AG08396 (cell line): ENCODE results near the gene VAV3.
"Not testable (repeated sequence)": the region's sequence is repeated elsewhere in the genome, so short reads cannot be mapped to it uniquely, and the experiment has no call there.

Source experiments
- DNase-seq: peaks from one replicate; pipeline ENCODE4 v3.0.0; 2012; ENCODE audit warnings: low spot score, mixed read lengths

Gene VAV3

GRCh38 chr1:107739651-107740050 lies 225.3 kb downstream of the VAV3 start:
- DNase-seq, result no peak

GRCh38 chr1:107739201-107739600 lies 225.8 kb downstream of the VAV3 start:
- no peak for DNase-seq

- not testable (repeated sequence) for DNase-seq
These were observed 231.6 kb downstream of the VAV3 start for GRCh38 chr1:107733401-107733800.

- DNase-seq, result no peak
These were observed 237.1 kb downstream of the VAV3 start for GRCh38 chr1:107727866-107728265.

GRCh38 chr1:107726860-107727259 lies 238.1 kb downstream of the VAV3 start:
- no peak for DNase-seq

DNA sequence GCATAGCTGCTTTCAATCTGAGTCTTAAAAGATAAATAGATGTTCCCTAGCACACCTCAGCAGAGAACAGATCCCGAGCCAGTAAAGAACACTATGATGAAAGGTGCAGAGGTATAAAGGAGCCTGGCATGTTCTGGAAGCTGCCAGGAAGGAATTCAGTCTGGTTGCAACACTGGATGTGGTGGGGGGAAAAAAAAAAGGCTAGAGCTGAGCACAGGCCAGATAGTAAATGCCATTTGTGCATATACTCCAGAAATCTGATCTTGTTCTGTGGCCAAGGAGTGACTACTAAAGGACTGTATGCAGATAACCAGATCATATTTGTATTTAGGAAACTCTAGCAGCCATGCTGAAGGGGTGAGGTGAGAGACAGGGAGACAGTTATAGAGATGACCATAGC lies 240.3 kb downstream of the VAV3 start:
- DNase-seq, result no peak

DNA sequence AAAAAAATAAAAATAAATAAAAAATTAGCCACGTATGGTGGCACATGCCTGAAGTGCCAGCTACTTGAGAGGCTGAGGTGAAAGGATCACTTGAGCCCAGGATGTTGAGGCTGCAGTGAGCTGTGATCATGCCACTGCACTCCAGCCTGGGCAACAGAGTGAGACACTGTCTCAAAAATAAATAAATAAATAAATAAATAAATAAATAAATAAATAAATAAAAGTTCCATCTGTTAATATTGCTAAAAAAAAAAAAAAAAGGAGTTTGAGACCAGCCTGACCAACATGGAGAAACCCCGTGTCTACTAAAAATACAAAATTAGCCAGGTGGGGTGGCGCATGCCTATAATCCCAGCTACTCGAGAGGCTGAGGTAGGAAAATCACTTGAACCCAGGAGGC lies 244.8 kb downstream of the VAV3 start:
- not testable (repeated sequence) for DNase-seq

GRCh38 chr1:107710005-107710404 lies 255.0 kb downstream of the VAV3 start:
- DNase-seq, result no peak

- no peak for DNase-seq
These were observed 257.9 kb downstream of the VAV3 start for GRCh38 chr1:107707111-107707510.

DNA sequence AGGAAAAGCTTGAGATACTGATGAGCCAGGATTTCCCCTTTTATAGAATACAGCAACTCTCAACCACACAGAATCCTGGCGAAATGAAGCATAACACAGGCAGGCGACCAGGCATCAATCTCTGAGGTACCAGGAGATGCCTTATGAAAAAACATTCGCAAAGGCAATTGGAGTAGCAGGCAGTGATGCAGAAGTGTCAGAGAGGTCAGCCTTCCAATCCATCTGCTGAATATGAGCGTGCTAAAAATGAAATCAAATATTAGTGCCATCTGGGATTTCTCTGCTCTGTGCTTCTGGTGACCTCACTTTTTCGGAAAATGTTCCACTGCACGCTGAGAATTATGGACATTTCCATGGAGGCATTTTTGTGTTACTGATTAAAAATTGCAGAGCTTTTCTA lies 258.8 kb downstream of the VAV3 start:
- no peak for DNase-seq

DNA sequence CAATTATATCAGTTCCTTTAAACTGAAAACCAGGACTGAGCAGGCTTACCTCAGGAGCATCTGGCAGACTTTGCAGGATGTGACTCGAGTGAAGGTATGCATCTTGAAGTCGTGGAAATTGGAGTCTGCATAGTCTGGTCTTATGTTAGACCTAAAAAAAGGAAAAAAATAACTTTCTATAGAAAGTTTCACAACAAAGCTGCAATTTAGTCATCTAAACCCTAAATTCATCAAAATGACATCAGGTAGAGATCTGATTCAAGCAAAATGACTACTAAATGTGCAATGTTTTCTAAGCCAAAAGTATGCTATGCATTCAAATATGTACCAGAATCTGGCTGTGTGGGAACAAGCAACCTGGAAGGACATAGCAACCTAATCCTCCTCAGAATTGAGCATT lies 260.1 kb downstream of the VAV3 start:
- no peak for DNase-seq

DNA sequence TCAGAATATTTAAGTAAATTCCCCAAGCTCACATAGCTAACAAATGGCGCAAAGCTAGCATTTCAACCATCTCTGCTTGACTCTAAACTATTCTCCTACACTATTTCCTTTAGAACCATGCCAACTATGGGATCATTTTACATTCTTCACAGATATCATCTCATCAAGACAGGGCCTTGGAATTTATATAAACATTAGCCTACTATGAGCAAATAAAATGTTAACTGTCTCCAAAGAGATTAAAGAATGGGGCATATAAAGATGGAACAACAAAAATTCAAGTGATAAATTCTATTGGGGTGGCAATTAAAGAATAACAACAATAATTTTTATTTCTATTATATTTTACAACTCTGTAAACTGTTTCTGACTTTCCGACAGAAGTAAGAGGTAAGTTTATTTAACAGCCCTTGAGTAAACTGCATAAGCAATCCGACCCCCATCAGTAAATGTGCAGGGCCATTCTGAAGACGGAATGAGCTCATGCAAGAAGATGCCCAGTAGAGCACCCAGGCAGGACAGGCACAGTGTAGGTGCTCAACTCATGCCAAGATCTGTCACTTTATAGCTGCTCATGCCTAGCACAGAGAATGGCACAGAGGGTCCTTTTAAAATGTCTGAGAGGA lies 261.9 kb downstream of the VAV3 start:
- DNase-seq, result no peak

DNA sequence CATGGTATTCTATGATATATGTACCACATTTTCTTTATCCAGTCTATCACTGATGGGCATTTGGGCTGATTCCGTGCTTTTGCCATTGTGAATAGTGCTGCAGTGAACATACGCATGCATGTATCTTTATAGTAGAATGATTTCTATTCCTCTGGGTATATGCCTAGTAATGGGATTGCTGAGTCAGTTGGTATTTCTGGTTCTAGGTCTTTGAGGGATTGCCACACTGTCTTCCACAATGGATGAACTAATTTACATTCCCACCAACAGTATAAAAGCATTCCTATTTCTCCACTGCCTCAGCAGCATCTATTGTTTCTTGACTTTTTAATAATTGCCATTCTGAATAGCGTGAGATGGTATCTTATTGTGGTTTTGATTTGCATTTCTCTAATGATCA lies 264.3 kb downstream of the VAV3 start:
- not testable (repeated sequence) for DNase-seq

DNA sequence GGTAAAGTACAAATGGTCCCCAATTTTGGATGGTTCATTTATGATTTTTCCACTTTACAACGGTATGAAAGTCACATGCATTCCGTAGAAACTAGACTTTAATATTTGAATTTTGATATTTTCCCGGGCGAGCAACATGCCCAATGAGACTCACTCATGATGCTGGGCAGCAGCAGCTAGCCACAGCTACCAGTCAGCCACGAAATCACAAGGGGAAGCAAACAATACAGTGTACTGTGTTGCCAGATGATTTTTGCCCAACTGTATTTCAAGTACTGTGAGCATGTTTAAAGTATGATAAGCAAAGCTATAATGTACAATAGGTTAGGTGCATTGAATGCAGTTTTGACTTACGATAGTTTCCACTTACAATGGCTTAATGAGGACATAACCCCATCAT lies 266.8 kb downstream of the VAV3 start:
- DNase-seq, result no peak

DNA sequence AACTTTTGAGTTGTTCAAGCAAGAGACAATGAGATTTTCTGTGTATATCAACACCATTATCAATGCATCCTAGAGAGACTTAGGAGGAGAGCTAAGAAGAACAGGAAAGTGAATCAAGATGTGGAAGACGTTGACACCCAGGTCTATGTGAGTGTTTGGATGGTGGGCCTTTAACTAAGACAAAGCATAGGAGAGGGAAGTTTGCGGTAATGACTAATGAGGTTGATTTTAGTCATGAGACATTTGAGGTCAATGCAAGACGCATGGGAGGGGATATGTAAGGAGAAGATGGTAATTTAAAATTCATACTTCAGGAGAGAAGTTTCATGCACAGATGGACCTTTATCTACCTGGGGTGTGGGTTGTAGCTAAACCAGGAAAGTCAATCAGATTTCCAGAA lies 269.6 kb downstream of the VAV3 start:
- DNase-seq, result no peak

- DNase-seq, result no peak
These were observed 272.2 kb downstream of the VAV3 start for GRCh38 chr1:107692580-107693345.

DNA sequence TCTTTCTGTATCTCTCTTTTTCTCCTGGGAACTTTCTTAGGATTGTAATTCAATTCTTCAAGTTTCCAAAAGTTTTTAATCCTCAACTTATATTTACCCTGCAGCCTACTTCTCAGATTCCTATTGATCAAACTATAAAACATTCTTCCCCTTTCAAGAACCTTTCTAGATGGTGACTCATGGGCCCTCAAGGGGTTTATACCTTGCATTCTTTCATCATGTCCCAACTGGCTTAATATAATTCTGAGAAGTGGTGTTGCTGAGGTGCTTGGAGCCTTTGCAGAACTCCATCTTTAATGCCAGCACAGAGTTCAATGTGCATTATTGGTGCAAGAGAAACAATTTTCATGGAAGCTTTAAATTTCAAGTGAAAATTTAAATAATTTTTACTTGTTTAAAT lies 273.4 kb downstream of the VAV3 start:
- no peak for DNase-seq

- no peak for DNase-seq
These were observed 274.5 kb downstream of the VAV3 start for GRCh38 chr1:107690491-107690890.

- no peak for DNase-seq
These were observed 275.2 kb downstream of the VAV3 start for GRCh38 chr1:107689733-107690132.

- no peak for DNase-seq
These were observed 275.8 kb downstream of the VAV3 start for GRCh38 chr1:107689159-107689558.

DNA sequence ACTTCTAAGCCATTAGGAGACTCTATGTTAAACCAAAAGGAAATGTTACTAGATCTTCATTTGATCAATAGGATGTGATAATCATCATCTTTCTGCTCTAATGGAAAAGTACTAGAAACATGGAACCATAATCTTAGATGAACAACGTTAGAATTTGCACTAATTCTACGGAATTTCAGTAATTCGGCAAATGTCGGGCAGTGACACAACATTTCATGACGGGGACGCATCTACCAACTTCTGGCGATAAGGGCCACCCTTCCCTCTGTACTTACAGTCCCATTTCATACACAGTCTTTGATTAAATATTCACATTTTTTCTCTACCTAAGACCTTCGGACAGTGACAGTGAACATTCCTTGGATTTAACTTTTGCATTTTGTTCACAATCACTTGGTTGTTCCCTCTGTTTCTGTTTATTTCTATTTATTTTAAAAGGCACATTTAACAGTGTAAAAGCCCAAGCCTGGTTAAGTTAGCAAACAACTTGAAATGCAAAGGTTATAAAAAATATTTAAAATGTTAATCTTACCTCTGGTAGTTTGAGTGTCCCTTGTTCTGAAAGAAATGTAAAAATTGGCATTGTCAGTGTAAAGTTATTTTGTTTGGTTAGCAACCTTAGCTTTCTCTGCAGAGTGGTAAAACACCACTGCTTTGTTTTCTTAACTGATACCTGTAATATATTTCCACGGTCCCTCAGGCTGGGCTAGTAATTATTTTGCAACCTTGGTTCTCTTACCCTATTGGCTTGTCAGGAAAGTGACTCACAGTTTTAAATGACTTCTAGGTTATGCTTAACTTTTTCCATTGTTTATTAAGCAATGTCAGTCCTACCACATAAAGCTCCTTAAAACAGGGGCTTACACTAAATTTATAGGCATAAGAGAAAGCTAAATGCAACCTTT lies 276.9 kb downstream of the VAV3 start:
- no peak for DNase-seq

GRCh38 chr1:107683683-107684082 lies 281.3 kb downstream of the VAV3 start:
- no peak for DNase-seq

GRCh38 chr1:107683191-107683657 lies 281.8 kb downstream of the VAV3 start:
- DNase-seq, result no peak
